ENCODE measurements around the gene PCBP3.

PCBP3 gene

DNA sequence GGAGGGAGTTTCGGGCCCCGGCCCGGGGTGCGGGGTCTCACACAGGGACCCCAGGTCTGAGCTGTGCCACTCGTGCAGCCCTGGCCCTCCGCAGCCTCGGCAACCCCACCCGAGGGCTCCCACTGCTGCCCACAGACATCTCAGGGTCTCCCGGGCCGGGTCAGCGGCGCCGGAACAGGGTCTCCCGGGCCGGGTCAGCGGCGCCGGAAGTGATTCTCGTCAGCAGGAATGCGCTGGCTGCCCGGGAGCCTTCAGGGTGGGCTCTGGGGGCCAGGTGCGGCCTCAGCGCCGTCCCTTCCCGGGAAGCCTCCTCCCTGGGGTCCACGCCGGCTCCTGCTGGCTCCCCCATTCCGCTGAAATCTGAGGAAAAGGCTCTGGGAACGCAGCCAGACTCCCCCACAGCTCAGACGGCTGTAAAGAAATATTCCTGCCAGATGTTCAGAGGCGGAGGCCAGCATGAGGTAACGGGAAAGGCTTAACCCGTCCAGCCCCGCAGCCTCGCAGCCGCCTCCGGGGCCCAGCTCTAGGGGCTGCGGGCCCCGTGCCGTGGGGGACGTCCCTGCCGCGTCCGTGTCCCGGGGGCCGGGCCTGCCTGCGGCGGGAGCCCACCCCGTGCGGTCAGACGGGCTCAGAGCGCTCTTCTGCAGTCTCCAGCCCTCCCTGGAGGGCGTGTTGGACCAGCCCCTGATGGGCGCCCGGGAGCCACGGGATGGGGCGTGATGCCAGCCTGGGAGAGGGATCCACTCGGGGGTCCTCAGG is 329.4 kb downstream of the PCBP3 start:
- no peak overlapping the region for H3K4me3 ChIP-seq (replicated peaks; ENCODE audit: insufficient read depth, low read length)
- H3K27me3 ChIP-seq (ENCODE audit: insufficient read depth, poor library complexity, severe bottlenecking): peaks cover 33% of the 10 kb centered on the region
- TF ChIP-seq, protein P1, sequence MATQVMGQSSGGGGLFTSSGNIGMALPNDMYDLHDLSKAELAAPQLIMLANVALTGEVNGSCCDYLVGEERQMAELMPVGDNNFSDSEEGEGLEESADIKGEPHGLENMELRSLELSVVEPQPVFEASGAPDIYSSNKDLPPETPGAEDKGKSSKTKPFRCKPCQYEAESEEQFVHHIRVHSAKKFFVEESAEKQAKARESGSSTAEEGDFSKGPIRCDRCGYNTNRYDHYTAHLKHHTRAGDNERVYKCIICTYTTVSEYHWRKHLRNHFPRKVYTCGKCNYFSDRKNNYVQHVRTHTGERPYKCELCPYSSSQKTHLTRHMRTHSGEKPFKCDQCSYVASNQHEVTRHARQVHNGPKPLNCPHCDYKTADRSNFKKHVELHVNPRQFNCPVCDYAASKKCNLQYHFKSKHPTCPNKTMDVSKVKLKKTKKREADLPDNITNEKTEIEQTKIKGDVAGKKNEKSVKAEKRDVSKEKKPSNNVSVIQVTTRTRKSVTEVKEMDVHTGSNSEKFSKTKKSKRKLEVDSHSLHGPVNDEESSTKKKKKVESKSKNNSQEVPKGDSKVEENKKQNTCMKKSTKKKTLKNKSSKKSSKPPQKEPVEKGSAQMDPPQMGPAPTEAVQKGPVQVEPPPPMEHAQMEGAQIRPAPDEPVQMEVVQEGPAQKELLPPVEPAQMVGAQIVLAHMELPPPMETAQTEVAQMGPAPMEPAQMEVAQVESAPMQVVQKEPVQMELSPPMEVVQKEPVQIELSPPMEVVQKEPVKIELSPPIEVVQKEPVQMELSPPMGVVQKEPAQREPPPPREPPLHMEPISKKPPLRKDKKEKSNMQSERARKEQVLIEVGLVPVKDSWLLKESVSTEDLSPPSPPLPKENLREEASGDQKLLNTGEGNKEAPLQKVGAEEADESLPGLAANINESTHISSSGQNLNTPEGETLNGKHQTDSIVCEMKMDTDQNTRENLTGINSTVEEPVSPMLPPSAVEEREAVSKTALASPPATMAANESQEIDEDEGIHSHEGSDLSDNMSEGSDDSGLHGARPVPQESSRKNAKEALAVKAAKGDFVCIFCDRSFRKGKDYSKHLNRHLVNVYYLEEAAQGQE (IDR thresholded peaks at IDR 0.05; ENCODE audit: insufficient replicate concordance, low read depth): no peak
- TF ChIP-seq SPI1 (IDR thresholded peaks at IDR 0.05; ENCODE audit: borderline replicate concordance, low read depth) (no peak), POLR2AphosphoS5 (IDR thresholded peaks at IDR 0.05; ENCODE audit: low read depth) (no peak), GABPA (IDR thresholded peaks at IDR 0.05; ENCODE audit: low read depth) (no peak)
- TF ChIP-seq, protein P2, sequence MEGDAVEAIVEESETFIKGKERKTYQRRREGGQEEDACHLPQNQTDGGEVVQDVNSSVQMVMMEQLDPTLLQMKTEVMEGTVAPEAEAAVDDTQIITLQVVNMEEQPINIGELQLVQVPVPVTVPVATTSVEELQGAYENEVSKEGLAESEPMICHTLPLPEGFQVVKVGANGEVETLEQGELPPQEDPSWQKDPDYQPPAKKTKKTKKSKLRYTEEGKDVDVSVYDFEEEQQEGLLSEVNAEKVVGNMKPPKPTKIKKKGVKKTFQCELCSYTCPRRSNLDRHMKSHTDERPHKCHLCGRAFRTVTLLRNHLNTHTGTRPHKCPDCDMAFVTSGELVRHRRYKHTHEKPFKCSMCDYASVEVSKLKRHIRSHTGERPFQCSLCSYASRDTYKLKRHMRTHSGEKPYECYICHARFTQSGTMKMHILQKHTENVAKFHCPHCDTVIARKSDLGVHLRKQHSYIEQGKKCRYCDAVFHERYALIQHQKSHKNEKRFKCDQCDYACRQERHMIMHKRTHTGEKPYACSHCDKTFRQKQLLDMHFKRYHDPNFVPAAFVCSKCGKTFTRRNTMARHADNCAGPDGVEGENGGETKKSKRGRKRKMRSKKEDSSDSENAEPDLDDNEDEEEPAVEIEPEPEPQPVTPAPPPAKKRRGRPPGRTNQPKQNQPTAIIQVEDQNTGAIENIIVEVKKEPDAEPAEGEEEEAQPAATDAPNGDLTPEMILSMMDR (IDR thresholded peaks at IDR 0.05; ENCODE audit: insufficient read depth, low read length): no peak
- no peak for DNase-seq (ENCODE audit: low read depth in 1 of 2, low spot score in 1 of 2)
- H3K27ac ChIP-seq (replicated peaks): no peak overlapping the region

DNA sequence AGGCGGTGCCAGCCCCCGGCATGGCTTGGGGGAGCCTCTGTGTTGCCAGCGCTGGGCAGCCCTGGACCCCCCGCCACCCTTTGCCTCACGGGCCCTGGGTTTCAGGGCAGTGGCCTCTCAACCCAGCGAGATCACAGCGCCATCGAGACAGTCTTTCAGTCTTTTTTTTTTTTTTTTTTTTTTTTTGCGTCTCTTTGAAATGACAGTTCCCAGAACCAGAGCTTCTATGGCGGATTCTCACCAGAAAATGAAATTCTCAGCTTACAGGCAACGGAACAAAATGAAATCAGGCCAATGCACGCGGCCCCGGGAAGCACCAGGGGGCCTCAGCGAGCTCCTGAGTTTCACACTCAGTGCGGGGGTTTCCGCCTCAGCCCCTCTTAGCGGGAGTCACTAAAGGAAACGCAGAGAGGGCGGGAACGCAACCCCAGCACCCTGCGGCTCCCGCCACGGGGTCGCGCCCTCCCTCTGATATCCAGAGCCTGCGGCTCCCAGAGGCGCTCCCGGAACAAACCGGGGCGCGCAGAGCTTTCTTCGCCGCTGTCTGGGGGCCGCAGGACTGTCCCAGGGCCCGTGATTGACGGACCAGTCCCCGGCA is 330.0 kb downstream of the PCBP3 start:
- no peak for DNase-seq (ENCODE audit: low read depth in 1 of 2, low spot score in 1 of 2)
- Histone ChIP-seq H3K27ac (replicated peaks) (no peak overlapping the region), H3K4me3 (replicated peaks; ENCODE audit: insufficient read depth, low read length) (peak overlapping the region; percentile 33), H3K27me3 (ENCODE audit: insufficient read depth, poor library complexity, severe bottlenecking) (peaks cover 33% of the 10 kb centered on the region)
- TF ChIP-seq, protein P2 (IDR thresholded peaks at IDR 0.05; ENCODE audit: insufficient read depth, low read length): peak; percentile 44
- TF ChIP-seq GABPA (IDR thresholded peaks at IDR 0.05; ENCODE audit: low read depth): no peak

DNA sequence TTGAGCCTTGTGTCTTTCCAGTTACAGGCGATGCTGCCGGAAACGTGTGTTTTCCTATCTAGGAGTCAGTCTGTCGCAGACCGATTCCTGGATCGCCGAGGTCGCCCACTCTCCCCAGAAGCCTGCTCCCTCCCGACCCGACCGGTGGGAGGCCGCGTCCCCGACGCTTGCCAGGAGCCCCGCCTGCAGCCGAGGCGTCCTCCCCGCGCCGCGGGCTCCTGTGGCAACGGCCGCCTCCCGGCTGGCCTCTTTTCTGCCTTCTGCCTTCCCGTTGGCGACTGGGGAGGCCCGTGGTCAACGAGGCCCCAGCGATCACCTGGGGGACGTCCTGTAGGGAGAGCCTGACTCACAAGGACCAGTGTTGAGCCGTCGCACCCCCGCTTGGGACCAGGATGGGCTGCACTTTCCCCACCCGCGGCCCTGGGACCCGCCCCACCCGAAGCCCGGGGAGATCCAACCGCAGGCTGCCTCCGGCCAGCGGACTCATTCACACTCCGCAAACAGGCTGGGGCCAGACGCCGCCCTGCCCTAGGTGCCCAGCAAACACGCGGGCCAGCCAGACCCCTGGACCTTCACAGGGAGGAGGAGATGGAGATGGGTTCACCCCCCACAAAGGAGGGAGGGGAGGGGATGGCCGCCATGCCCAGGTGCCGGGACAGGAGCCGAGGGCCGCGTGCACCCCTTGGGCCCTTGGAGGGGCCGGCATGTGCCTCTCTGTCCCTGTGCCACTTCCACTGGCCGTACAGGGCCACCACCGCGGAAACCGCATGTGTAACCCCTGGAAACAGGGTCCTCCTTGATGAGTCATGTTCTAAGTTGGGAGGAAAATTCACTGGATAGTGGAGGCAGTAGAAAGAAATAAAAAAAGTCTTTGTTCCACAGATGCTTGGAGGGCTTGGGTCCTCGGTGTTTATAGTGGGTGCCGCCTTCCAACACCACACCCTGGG is 330.8 kb downstream of the PCBP3 start:
- peak overlapping the region; percentile 33 for H3K4me3 ChIP-seq (replicated peaks; ENCODE audit: insufficient read depth, low read length)
- peaks cover 33% of the 10 kb centered on the region for H3K27me3 ChIP-seq (ENCODE audit: insufficient read depth, poor library complexity, severe bottlenecking)
- no peak overlapping the region for H3K27ac ChIP-seq (replicated peaks)
- no peak for DNase-seq (ENCODE audit: low read depth in 1 of 2, low spot score in 1 of 2)
- TF ChIP-seq, protein P1 (IDR thresholded peaks at IDR 0.05; ENCODE audit: insufficient replicate concordance, low read depth): no peak
- TF ChIP-seq, protein P2 (IDR thresholded peaks at IDR 0.05; ENCODE audit: insufficient read depth, low read length): no peak
- TF ChIP-seq SPI1 (IDR thresholded peaks at IDR 0.05; ENCODE audit: borderline replicate concordance, low read depth) (no peak), GABPA (IDR thresholded peaks at IDR 0.05; ENCODE audit: low read depth) (no peak), POLR2AphosphoS5 (IDR thresholded peaks at IDR 0.05; ENCODE audit: low read depth) (no peak)
